Chondrocyte (in vitro differentiated cells): ENCODE measurements around the gene ZNF268. TPM values are rescaled to one million over a fixed set of nuclear protein-coding genes. Genes with fewer than 3 reads are reported as not detected.

Source experiments
- DNase-seq: peaks from one replicate; pipeline ENCODE4 v3.0.0; 2021; ENCODE audit warnings: mixed read lengths, low spot score
- H3K27ac Mint-ChIP-seq: one replicate; pipeline ENCODE4 v1.8.0; 2021; ENCODE audit warnings: mild to moderate bottlenecking, moderate library complexity, mixed read lengths; ENCODE audit not compliant: unreplicated experiment
- H3K27me3 Mint-ChIP-seq: 2 replicates; pipeline ENCODE4 v1.8.0; 2021; ENCODE audit warnings: low read depth, mixed read lengths
- H3K36me3 Mint-ChIP-seq: 2 replicates; pipeline ENCODE4 v1.8.0; 2021; ENCODE audit warnings: low read depth, mixed read lengths
- H3K4me1 Mint-ChIP-seq: 2 replicates; pipeline ENCODE4 v1.8.0; 2021; ENCODE audit warnings: low read depth, mild to moderate bottlenecking, mixed read lengths
- H3K4me3 Mint-ChIP-seq: one replicate; pipeline ENCODE4 v1.8.0; 2021; ENCODE audit warnings: mild to moderate bottlenecking, moderate library complexity, mixed read lengths; ENCODE audit not compliant: unreplicated experiment
- H3K9me3 Mint-ChIP-seq: 2 replicates; pipeline ENCODE4 v1.8.0; 2021; ENCODE audit warnings: low read depth, mixed read lengths
- total RNA-seq: library from RNA; stranded (reverse); gene quantifications from 3 replicates; pipeline ENCODE4 v1.2.1, GENCODE V29; 2021
- TF ChIP-seq, protein P1 (sequence below): fragments of 200-600 bp; sonication (generic); IDR thresholded peaks from 2 replicates; pipeline ENCODE4 v1.5.0; 2021; ENCODE audit warnings: antibody characterized with exemption, mild to moderate bottlenecking, moderate library complexity

The ZNF268 gene
- total RNA-seq, 1 donor from 2014 or later = 13.5 TPM

DNA sequence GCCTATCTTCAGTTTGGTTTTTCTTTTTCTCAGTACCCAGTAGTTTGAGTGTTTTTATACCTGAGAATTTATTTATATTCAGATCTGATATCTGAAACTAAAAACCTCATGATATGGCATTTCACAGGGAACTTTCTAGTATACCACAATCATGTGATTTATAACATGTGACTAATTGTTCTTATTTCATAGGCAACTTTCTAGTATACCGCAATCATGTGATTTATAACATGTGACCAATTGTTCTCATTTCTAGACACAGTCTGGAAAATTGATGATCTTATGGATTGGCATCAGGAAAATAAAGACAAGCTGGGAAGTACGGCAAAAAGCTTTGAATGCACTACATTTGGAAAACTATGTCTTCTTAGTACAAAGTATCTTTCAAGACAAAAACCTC, 20.6 kb downstream of the ZNF268 start:
- no peak overlapping the region for H3K4me3 Mint-ChIP-seq
- peaks cover 62% of the 10 kb centered on the region for H3K9me3 Mint-ChIP-seq
- no peaks in the 10 kb centered on the region for H3K27me3 Mint-ChIP-seq
- H3K36me3 Mint-ChIP-seq = peaks cover 67% of the 10 kb centered on the region
- TF ChIP-seq, protein P1, sequence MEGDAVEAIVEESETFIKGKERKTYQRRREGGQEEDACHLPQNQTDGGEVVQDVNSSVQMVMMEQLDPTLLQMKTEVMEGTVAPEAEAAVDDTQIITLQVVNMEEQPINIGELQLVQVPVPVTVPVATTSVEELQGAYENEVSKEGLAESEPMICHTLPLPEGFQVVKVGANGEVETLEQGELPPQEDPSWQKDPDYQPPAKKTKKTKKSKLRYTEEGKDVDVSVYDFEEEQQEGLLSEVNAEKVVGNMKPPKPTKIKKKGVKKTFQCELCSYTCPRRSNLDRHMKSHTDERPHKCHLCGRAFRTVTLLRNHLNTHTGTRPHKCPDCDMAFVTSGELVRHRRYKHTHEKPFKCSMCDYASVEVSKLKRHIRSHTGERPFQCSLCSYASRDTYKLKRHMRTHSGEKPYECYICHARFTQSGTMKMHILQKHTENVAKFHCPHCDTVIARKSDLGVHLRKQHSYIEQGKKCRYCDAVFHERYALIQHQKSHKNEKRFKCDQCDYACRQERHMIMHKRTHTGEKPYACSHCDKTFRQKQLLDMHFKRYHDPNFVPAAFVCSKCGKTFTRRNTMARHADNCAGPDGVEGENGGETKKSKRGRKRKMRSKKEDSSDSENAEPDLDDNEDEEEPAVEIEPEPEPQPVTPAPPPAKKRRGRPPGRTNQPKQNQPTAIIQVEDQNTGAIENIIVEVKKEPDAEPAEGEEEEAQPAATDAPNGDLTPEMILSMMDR = no peak
- no peak for DNase-seq
- H3K27ac Mint-ChIP-seq = no peak overlapping the region
- no peaks in the 10 kb centered on the region for H3K4me1 Mint-ChIP-seq

DNA sequence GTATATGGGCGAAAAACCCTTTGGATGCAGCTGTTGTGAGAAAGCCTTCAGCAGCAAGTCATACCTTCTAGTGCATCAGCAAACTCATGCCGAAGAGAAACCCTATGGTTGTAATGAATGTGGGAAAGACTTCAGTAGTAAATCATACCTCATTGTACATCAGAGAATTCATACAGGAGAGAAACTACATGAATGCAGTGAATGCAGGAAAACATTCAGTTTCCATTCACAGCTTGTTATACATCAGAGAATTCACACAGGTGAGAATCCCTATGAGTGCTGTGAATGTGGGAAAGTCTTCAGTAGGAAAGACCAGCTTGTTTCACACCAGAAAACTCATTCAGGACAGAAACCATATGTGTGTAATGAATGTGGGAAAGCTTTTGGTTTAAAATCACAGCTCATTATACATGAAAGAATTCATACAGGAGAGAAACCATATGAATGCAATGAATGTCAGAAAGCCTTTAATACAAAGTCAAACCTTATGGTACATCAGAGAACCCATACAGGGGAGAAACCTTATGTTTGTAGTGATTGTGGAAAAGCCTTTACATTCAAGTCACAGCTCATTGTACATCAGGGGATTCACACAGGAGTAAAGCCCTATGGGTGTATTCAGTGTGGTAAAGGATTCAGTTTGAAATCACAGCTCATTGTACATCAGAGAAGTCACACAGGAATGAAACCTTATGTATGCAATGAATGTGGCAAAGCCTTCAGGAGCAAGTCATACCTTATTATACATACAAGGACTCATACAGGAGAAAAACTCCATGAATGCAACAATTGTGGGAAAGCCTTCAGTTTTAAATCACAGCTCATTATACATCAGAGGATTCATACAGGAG, 21.4 kb downstream of the ZNF268 start:
- peaks cover 69% of the 10 kb centered on the region for H3K9me3 Mint-ChIP-seq
- TF ChIP-seq, protein P1 = no peak
- H3K4me3 Mint-ChIP-seq = no peak overlapping the region
- no peak for DNase-seq
- H3K4me1 Mint-ChIP-seq = no peaks in the 10 kb centered on the region
- peak overlapping the region; percentile 45 for H3K27ac Mint-ChIP-seq
- peaks cover 71% of the 10 kb centered on the region for H3K36me3 Mint-ChIP-seq
- no peaks in the 10 kb centered on the region for H3K27me3 Mint-ChIP-seq

DNA sequence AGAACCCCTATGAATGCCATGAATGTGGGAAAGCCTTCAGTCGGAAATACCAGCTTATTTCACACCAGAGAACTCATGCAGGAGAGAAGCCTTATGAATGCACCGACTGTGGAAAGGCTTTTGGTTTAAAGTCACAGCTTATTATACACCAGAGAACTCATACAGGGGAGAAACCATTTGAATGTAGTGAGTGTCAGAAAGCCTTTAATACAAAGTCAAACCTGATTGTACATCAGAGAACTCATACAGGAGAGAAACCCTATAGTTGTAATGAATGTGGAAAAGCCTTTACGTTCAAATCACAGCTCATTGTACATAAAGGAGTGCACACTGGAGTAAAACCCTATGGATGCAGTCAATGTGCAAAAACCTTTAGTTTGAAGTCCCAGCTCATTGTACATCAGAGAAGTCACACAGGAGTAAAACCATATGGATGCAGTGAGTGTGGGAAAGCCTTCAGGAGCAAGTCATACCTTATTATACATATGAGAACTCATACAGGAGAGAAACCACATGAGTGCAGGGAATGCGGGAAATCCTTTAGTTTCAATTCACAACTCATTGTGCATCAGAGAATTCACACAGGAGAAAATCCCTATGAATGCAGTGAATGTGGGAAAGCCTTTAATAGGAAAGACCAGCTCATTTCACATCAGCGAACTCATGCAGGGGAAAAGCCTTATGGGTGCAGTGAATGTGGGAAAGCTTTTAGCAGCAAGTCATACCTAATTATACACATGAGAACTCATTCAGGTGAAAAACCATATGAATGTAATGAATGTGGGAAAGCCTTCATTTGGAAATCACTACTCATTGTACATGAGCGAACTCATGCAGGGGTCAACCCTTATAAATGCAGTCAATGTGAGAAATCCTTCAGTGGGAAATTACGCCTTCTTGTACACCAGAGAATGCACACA, 22.3 kb downstream of the ZNF268 start:
- H3K9me3 Mint-ChIP-seq = peaks cover 75% of the 10 kb centered on the region
- no peaks in the 10 kb centered on the region for H3K4me1 Mint-ChIP-seq
- DNase-seq = no peak
- peaks cover 75% of the 10 kb centered on the region for H3K36me3 Mint-ChIP-seq
- no peaks in the 10 kb centered on the region for H3K27me3 Mint-ChIP-seq
- H3K4me3 Mint-ChIP-seq = peak overlapping the region; percentile 28
- TF ChIP-seq, protein P1 = no peak
- peak overlapping the region; percentile 45 for H3K27ac Mint-ChIP-seq

DNA sequence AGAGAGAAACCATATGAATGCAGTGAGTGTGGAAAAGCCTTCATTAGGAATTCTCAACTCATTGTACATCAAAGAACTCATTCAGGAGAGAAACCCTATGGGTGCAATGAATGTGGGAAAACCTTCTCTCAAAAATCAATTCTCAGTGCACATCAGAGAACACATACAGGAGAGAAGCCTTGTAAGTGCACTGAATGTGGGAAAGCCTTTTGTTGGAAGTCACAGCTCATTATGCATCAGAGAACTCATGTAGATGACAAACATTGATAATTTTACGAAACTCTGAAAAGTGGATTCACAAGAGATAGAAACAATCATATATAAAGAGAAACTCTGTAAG, 22.9 kb downstream of the ZNF268 start:
- no peaks in the 10 kb centered on the region for H3K27me3 Mint-ChIP-seq
- H3K4me3 Mint-ChIP-seq = peak overlapping the region; percentile 28
- DNase-seq = no peak
- peaks cover 73% of the 10 kb centered on the region for H3K36me3 Mint-ChIP-seq
- H3K4me1 Mint-ChIP-seq = no peaks in the 10 kb centered on the region
- H3K9me3 Mint-ChIP-seq = peaks cover 76% of the 10 kb centered on the region
- TF ChIP-seq, protein P1 = no peak
- H3K27ac Mint-ChIP-seq = peak overlapping the region; percentile 12

DNA sequence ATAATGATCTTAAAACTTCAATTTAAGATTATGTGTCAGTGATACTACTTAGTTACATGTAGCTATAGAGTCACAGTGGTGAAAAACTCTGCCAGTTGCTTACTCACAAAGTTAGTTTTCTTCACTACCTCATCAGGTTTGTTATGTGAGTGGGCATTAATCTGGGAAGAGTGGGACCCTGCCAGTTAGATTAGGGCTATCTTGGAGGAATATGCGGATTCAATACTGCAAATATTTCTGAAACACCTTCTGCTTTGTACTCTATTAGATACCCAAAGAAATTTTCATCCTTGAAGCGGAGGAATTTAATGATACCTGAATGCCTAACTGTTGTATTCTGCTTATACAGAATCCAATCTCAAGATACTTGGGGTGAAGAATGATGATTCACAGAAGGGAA, 25.1 kb downstream of the ZNF268 start:
- H3K4me3 Mint-ChIP-seq = no peak overlapping the region
- no peak overlapping the region for H3K27ac Mint-ChIP-seq
- DNase-seq = no peak
- no peaks in the 10 kb centered on the region for H3K4me1 Mint-ChIP-seq
- TF ChIP-seq, protein P1 = no peak
- peaks cover 68% of the 10 kb centered on the region for H3K9me3 Mint-ChIP-seq
- no peaks in the 10 kb centered on the region for H3K27me3 Mint-ChIP-seq
- peaks cover 59% of the 10 kb centered on the region for H3K36me3 Mint-ChIP-seq
